ENCODE results near the gene EML4. TPM values are rescaled to one million over a fixed set of nuclear protein-coding genes. Genes with fewer than 3 reads are reported as not detected.

EML4 gene
- total RNA-seq, 1 experiment from 2014 or later, result 38.3 TPM

- TF ChIP-seq EZH2phosphoT487 (IDR thresholded peaks at IDR 0.05; ENCODE audit: borderline replicate concordance, low read length), result no peak
- TF ChIP-seq, protein P1, sequence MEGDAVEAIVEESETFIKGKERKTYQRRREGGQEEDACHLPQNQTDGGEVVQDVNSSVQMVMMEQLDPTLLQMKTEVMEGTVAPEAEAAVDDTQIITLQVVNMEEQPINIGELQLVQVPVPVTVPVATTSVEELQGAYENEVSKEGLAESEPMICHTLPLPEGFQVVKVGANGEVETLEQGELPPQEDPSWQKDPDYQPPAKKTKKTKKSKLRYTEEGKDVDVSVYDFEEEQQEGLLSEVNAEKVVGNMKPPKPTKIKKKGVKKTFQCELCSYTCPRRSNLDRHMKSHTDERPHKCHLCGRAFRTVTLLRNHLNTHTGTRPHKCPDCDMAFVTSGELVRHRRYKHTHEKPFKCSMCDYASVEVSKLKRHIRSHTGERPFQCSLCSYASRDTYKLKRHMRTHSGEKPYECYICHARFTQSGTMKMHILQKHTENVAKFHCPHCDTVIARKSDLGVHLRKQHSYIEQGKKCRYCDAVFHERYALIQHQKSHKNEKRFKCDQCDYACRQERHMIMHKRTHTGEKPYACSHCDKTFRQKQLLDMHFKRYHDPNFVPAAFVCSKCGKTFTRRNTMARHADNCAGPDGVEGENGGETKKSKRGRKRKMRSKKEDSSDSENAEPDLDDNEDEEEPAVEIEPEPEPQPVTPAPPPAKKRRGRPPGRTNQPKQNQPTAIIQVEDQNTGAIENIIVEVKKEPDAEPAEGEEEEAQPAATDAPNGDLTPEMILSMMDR (conservative IDR thresholded peaks at IDR 0.05; ENCODE audit: low read depth, low read length), result no peak
- no peak for TF ChIP-seq EZH2 (IDR thresholded peaks at IDR 0.05; ENCODE audit: low read length, unreplicated experiment)
- Histone ChIP-seq H2AFZ (ENCODE audit: low read length) (no peak overlapping the region), H3K79me2 (ENCODE audit: low read length) (peaks cover 100% of the 10 kb centered on the region), H3K4me1 (ENCODE audit: insufficient read depth, low read length) (0 out of 2 replicates have a peak, but pooled peaks cover 6% of the 10 kb centered on the region), H3K4me2 (ENCODE audit: low read length) (no peak overlapping the region), H3K27me3 (ENCODE audit: low read length) (no peaks in the 10 kb centered on the region), H3K4me3 (ENCODE audit: low read length) (no peak overlapping the region), H3K27ac (ENCODE audit: low read length) (no peak overlapping the region), H3K9me3 (ENCODE audit: low read length) (no peaks in the 10 kb centered on the region), H3F3A (ENCODE audit: low read length, unreplicated experiment) (no peaks in the 10 kb centered on the region), H3K9ac (ENCODE audit: low read length) (no peak overlapping the region), H4K20me1 (ENCODE audit: low read length) (peaks cover 7% of the 10 kb centered on the region; the same call in 1 of the 2 replicates), H3K36me3 (ENCODE audit: low read depth, low read length) (peaks cover 16% of the 10 kb centered on the region; the same call in 1 of the 2 replicates), H3K9me2 (replicated peaks; ENCODE audit: low read length) (no peaks in the 10 kb centered on the region)
- ATAC-seq (no peak), DNase-seq (no peak)
- intact Hi-C loops (cut with micrococcal nuclease), result no loop called here
- BruUV-seq (replicated peaks), result no TSS peak
- POLR2A ChIA-PET (ENCODE audit: unreplicated experiment), result no interaction called here
- CTCF ChIA-PET, result no interaction called here
Observed at GRCh38 chr2:42353792-42354429, 184.8 kb downstream of the EML4 start.

GRCh38 chr2:42359304-42359964, 190.3 kb downstream of the EML4 start:
- Histone ChIP-seq H3K9ac (ENCODE audit: low read length) (peak overlapping the region; percentile 97), H2AFZ (ENCODE audit: low read length) (no peak overlapping the region), H3K4me1 (ENCODE audit: insufficient read depth, low read length) (peaks cover 21% of the 10 kb centered on the region; the same call in 1 of the 2 replicates), H3K9me2 (replicated peaks; ENCODE audit: low read length) (no peaks in the 10 kb centered on the region), H3K27ac (ENCODE audit: low read length) (no peak overlapping the region), H3K27me3 (ENCODE audit: low read length) (no peaks in the 10 kb centered on the region), H3K4me2 (ENCODE audit: low read length) (peak overlapping the region; percentile 85), H3F3A (ENCODE audit: low read length, unreplicated experiment) (no peaks in the 10 kb centered on the region), H3K36me3 (ENCODE audit: low read depth, low read length) (no peaks in the 10 kb centered on the region), H3K9me3 (ENCODE audit: low read length) (no peaks in the 10 kb centered on the region), H3K4me3 (ENCODE audit: low read length) (peak overlapping the region; percentile 98), H3K79me2 (ENCODE audit: low read length) (peaks cover 66% of the 10 kb centered on the region), H4K20me1 (ENCODE audit: low read length) (peaks cover 5% of the 10 kb centered on the region; the same call in 1 of the 2 replicates)
- POLR2A ChIA-PET (ENCODE audit: unreplicated experiment), result interaction anchor here (0.7 kb wide), 1 partner anchor 207 kb away, joined by 4 read pairs; no protein-coding TSS in a partner anchor
- ATAC-seq (no peak), DNase-seq (no peak)
- TF ChIP-seq, protein P1 (conservative IDR thresholded peaks at IDR 0.05; ENCODE audit: low read depth, low read length), result no peak
- TF ChIP-seq EZH2phosphoT487 (IDR thresholded peaks at IDR 0.05; ENCODE audit: borderline replicate concordance, low read length), result no peak
- no peak for TF ChIP-seq EZH2 (IDR thresholded peaks at IDR 0.05; ENCODE audit: low read length, unreplicated experiment)
- intact Hi-C loops (cut with micrococcal nuclease), result no loop called here
- CTCF ChIA-PET, result no interaction called here
- BruUV-seq (replicated peaks), result no TSS peak
